Mesenchymal stem cell (in vitro differentiated cells and primary cell): ENCODE measurements around the gene AUTS2.

Experiments used
- DNase-seq: peaks from one replicate; pipeline ENCODE4 v3.0.0-alpha.2; 2013
- H2AFZ ChIP-seq: one replicate; pipeline ENCODE4 v1.6.1; 2013; ENCODE audit warnings: low read depth, mild to moderate bottlenecking, control low read depth, inconsistent platforms, low read length, moderate library complexity
- H2AK5ac ChIP-seq: 2 replicates; pipeline ENCODE4 v1.6.1; 2013; ENCODE audit warnings: low read length, moderate library complexity, mild to moderate bottlenecking, inconsistent platforms; ENCODE audit not compliant: severe bottlenecking
- H2BK120ac ChIP-seq: one replicate; pipeline ENCODE4 v1.6.1; 2013; ENCODE audit warnings: low read depth, mild to moderate bottlenecking, inconsistent platforms, low read length, moderate library complexity
- H2BK12ac ChIP-seq, 2 experiments: one replicate each; pipeline ENCODE4 v1.6.1; 2013; ENCODE audit warnings: inconsistent platforms in 2 of 2, low read length in 2 of 2, mild to moderate bottlenecking in 2 of 2, moderate library complexity in 2 of 2, control low read depth in 1 of 2
- H2BK15ac ChIP-seq: one replicate; pipeline ENCODE4 v1.6.1; 2013; ENCODE audit warnings: mild to moderate bottlenecking, low read depth, inconsistent platforms; ENCODE audit not compliant: poor library complexity, severe bottlenecking
- H2BK5ac ChIP-seq: 2 replicates; pipeline ENCODE4 v1.6.1; 2013; ENCODE audit warnings: low read depth, mild to moderate bottlenecking, low read length, control low read depth, inconsistent platforms; ENCODE audit not compliant: poor library complexity, severe bottlenecking
- H3K14ac ChIP-seq, 2 experiments: one replicate each; pipeline ENCODE4 v1.6.1; 2013; ENCODE audit warnings: inconsistent platforms in 2 of 2, low read length in 2 of 2, control low read depth in 1 of 2, mild to moderate bottlenecking in 1 of 2, moderate library complexity in 1 of 2
- H3K18ac ChIP-seq, 2 experiments: one replicate each; pipeline ENCODE4 v1.6.1; 2013; ENCODE audit warnings: inconsistent platforms in 2 of 2, low read length in 2 of 2, control low read depth in 1 of 2, low read depth in 1 of 2, mild to moderate bottlenecking in 1 of 2
- H3K23ac ChIP-seq, 2 experiments: one replicate each; pipeline ENCODE4 v1.6.1; 2013; ENCODE audit warnings: inconsistent platforms in 2 of 2, low read length in 2 of 2, mild to moderate bottlenecking in 2 of 2, moderate library complexity in 2 of 2, control low read depth in 1 of 2
- H3K27ac ChIP-seq: 2 replicates; pipeline ENCODE4 v1.5.1; 2013; ENCODE audit warnings: mild to moderate bottlenecking, moderate library complexity, low read length, control low read depth, inconsistent platforms; ENCODE audit not compliant: poor library complexity, severe bottlenecking
- H3K27me3 ChIP-seq, 2 experiments: 2 replicates each; pipeline versions ENCODE4 v1.6.1 to v1.7.0; 2013; ENCODE audit warnings: low read length in 2 of 2, mild to moderate bottlenecking in 2 of 2, moderate library complexity in 2 of 2, control low read depth in 1 of 2, inconsistent platforms in 1 of 2; ENCODE audit not compliant: control insufficient read depth in 1 of 2, insufficient read depth in 1 of 2
- H3K36me3 ChIP-seq, 2 experiments: 2 replicates each; pipeline versions ENCODE4 v1.6.1 to v1.7.0; 2013; ENCODE audit warnings: low read length in 2 of 2, control low read depth in 1 of 2, inconsistent platforms in 1 of 2, low read depth in 1 of 2, mild to moderate bottlenecking in 1 of 2; ENCODE audit not compliant: insufficient read depth in 2 of 2, control insufficient read depth in 1 of 2
- H3K4ac ChIP-seq, 2 experiments: one replicate each; pipeline ENCODE4 v1.6.1; 2013; ENCODE audit warnings: inconsistent platforms in 2 of 2, low read length in 2 of 2, mild to moderate bottlenecking in 2 of 2, moderate library complexity in 2 of 2, control low read depth in 1 of 2, low read depth in 1 of 2
- H3K4me1 ChIP-seq: 2 replicates; pipeline ENCODE4 v1.6.1; 2013; ENCODE audit warnings: low read depth, low read length, control low read depth; ENCODE audit not compliant: control insufficient read depth, insufficient read depth
- H3K4me2 ChIP-seq: 2 replicates; pipeline ENCODE4 v1.6.1; 2013; ENCODE audit warnings: low read length, mild to moderate bottlenecking, inconsistent platforms; ENCODE audit not compliant: poor library complexity, severe bottlenecking
- H3K4me3 ChIP-seq, 2 experiments: 2 replicates each; pipeline versions ENCODE4 v1.5.1 to v1.7.0; 2013; ENCODE audit warnings: low read length in 2 of 2, mild to moderate bottlenecking in 2 of 2, control low read depth in 1 of 2, low read depth in 1 of 2; ENCODE audit not compliant: insufficient read depth in 1 of 2
- H3K79me1 ChIP-seq: replicated peaks from 2 replicates; pipeline ENCODE4 v1.6.1; 2013; ENCODE audit warnings: mild to moderate bottlenecking, control low read depth, low read length, inconsistent platforms; ENCODE audit not compliant: poor library complexity, severe bottlenecking
- H3K9ac ChIP-seq: 2 replicates; pipeline ENCODE4 v1.7.0; 2013; ENCODE audit warnings: mild to moderate bottlenecking, low read length, moderate library complexity
- H3K9me3 ChIP-seq: 2 replicates; pipeline ENCODE4 v1.7.0; 2013; ENCODE audit warnings: mild to moderate bottlenecking, low read length; ENCODE audit not compliant: control insufficient read depth
- H4K8ac ChIP-seq: one replicate; pipeline ENCODE4 v1.6.1; 2013; ENCODE audit warnings: inconsistent platforms, mild to moderate bottlenecking, low read length, moderate library complexity
- H4K91ac ChIP-seq: one replicate; pipeline ENCODE4 v1.6.1; 2013; ENCODE audit warnings: mild to moderate bottlenecking, low read length, inconsistent platforms
- WGBS: methylation state at CpG from one replicate; pipeline ENCODE4 v1.1.7; 2013; ENCODE audit warnings: mixed read lengths; 5-methylcytosine and 5-hydroxymethylcytosine counted together

The AUTS2 gene

DNA sequence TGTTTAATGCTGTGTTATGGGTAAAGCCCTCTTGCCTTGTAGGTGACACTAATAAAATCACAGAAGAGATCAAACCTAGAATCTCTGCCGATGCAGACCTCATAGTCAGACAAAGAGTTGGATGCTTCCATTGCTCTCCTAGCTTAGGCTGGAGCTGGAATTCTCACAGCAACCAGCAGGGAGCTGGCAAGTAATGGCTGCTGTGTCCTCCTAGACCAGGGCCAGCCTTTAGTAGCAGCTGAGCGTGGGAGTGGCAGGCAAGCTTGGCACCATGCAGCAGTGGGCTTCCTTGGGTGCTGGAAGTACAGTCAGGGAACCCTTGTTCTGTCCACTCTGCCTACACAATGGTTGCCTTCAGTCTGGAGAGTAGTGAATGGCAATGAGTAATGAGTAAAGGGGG lies 935.3 kb downstream of the AUTS2 start:
- Histone ChIP-seq H3K4me1 (no peaks in the 10 kb centered on the region), H4K91ac (no peak overlapping the region), H2AFZ (no peak overlapping the region), H3K27ac (no peak overlapping the region), H3K14ac (no peak overlapping the region), H3K79me1 (no peaks in the 10 kb centered on the region), H3K23ac (no peak overlapping the region), H3K9me3 (no peaks in the 10 kb centered on the region), H3K36me3 (no peaks in the 10 kb centered on the region), H3K4me3 (no peak overlapping the region), H4K8ac (no peak overlapping the region), H3K4ac (no peak overlapping the region), H3K4me2 (no peak overlapping the region), H2BK5ac (no peak overlapping the region), H3K18ac (no peak overlapping the region), H2BK120ac (no peak overlapping the region), H2BK15ac (no peak overlapping the region), H2AK5ac (no peak overlapping the region), H2BK12ac (no peak overlapping the region), H3K27me3 (peaks cover 0 to 28% of the 10 kb centered on the region in 2 experiments), H3K9ac (no peak overlapping the region)
- DNase-seq, result no peak
- WGBS, result 79% methylated on average over 2 of the region's 2 CpGs

DNA sequence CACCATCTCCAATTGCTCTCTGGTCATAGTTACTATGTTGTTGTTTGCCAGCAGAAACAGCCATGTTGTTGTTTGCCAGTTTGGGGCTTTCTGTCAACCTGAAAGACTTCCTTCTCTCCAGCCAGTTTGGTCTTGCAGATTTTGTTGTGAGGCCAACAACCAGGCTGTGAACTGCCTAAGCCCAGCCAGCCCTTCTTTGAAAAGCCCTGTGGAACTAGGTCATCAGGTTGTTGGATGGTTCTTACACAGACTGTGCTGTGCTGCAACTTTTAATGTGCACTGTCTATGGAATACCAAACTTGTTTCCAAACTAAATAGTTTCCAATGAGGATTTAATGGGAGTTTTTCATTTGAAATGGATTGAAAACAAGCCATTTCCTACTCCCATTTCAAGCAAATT lies 940.9 kb downstream of the AUTS2 start:
- Histone ChIP-seq H2AFZ (no peak overlapping the region), H3K14ac (no peak overlapping the region), H3K23ac (no peak overlapping the region), H2BK12ac (no peak overlapping the region), H3K27ac (no peak overlapping the region), H3K27me3 (peaks cover 0 to 11% of the 10 kb centered on the region in 2 experiments), H2AK5ac (no peak overlapping the region), H4K91ac (no peak overlapping the region), H3K4ac (no peak overlapping the region), H4K8ac (no peak overlapping the region), H3K9ac (no peak overlapping the region), H3K36me3 (no peaks in the 10 kb centered on the region), H3K9me3 (no peaks in the 10 kb centered on the region), H3K18ac (no peak overlapping the region), H3K79me1 (no peaks in the 10 kb centered on the region), H3K4me2 (no peak overlapping the region), H2BK120ac (no peak overlapping the region), H2BK5ac (no peak overlapping the region), H2BK15ac (no peak overlapping the region), H3K4me3 (no peak overlapping the region), H3K4me1 (no peaks in the 10 kb centered on the region)
- DNase-seq, result no peak

DNA sequence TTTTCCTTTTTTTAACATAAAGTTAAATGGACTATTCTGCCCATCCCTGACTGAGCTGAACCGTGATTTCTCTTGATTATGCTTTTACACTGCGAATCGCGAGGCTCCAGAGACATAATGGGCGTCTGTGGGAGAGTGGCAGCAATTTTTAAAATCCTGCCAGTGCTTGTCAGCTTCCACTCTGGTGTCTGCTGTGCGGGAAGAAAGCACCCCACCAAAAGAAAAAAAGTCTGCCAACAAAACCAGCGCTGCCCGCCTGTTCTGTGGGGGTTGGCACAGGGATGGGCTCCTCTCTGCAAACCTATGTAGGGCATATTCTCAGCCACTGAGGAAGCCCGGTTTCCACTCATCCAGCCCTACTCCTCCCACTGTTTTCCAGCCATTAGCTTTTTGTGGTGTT lies 941.3 kb downstream of the AUTS2 start:
- no peaks in the 10 kb centered on the region for H3K4me1 ChIP-seq
- no peak overlapping the region for H3K18ac ChIP-seq
- no peak overlapping the region for H2AK5ac ChIP-seq
- DNase-seq, result no peak
- no peaks in the 10 kb centered on the region for H3K36me3 ChIP-seq
- no peak overlapping the region for H2AFZ ChIP-seq
- no peak overlapping the region for H3K9ac ChIP-seq
- H2BK5ac ChIP-seq, result no peak overlapping the region
- H3K79me1 ChIP-seq, result no peaks in the 10 kb centered on the region
- H3K4ac ChIP-seq, result no peak overlapping the region
- H3K23ac ChIP-seq, result no peak overlapping the region
- no peak overlapping the region for H4K8ac ChIP-seq
- H4K91ac ChIP-seq, result no peak overlapping the region
- no peak overlapping the region for H2BK120ac ChIP-seq
- no peak overlapping the region for H3K4me2 ChIP-seq
- H3K4me3 ChIP-seq, result no peak overlapping the region
- no peak overlapping the region for H2BK12ac ChIP-seq
- no peak overlapping the region for H2BK15ac ChIP-seq
- H3K27ac ChIP-seq, result no peak overlapping the region
- no peak overlapping the region for H3K14ac ChIP-seq
- peaks cover 0 to 11% of the 10 kb centered on the region in 2 experiments for H3K27me3 ChIP-seq
- H3K9me3 ChIP-seq, result no peaks in the 10 kb centered on the region
- WGBS, result 91% methylated on average over 8 of the region's 9 CpGs

- Histone ChIP-seq H3K9ac (no peak overlapping the region), H3K18ac (no peak overlapping the region), H3K14ac (no peak overlapping the region), H4K91ac (no peak overlapping the region), H2BK15ac (no peak overlapping the region), H2AK5ac (no peak overlapping the region), H3K27ac (no peak overlapping the region), H3K9me3 (no peaks in the 10 kb centered on the region), H3K27me3 (peaks cover 0 to 11% of the 10 kb centered on the region in 2 experiments), H2BK120ac (no peak overlapping the region), H3K79me1 (no peaks in the 10 kb centered on the region), H3K4me2 (no peak overlapping the region), H3K4me3 (no peak overlapping the region), H3K36me3 (no peaks in the 10 kb centered on the region), H2AFZ (no peak overlapping the region), H4K8ac (no peak overlapping the region), H2BK5ac (no peak overlapping the region), H3K23ac (no peak overlapping the region), H3K4me1 (no peaks in the 10 kb centered on the region), H2BK12ac (no peak overlapping the region), H3K4ac (no peak overlapping the region)
- WGBS, result 19% methylated on average over 1 of the region's 1 CpG
- no peak for DNase-seq
These were observed 942.4 kb downstream of the AUTS2 start for GRCh38 chr7:70540641-70541040.
